ENCODE data around the gene KIF21B. TPM values are rescaled to one million over a fixed set of nuclear protein-coding genes. Genes with fewer than 3 reads are reported as not detected.
"Not testable (repeated sequence)": the region's sequence is repeated elsewhere in the genome, so short reads cannot be mapped to it uniquely, and the experiment has no call there.

The KIF21B gene
- total RNA-seq, 4 donors from 2014 or later = 3.2 to 40.4 (median 22.7) TPM

- intact Hi-C loops (cut with DNase I; ENCODE audit: low total_unique reads) = no loop called here
These were observed 84.6 kb downstream of the KIF21B start for GRCh38 chr1:200938955-200939354.

GRCh38 chr1:200935286-200935962 lies 88.1 kb downstream of the KIF21B start:
- intact Hi-C loops (cut with DNase I; ENCODE audit: low total_unique reads); H3K36me3 ChIP-seq; H3K27me3 ChIP-seq; H3K27ac ChIP-seq; H3K4me3 ChIP-seq; in situ Hi-C loops (cut with MboI; ENCODE audit: low pct_ligation_motif_present in 1 of 4, low pct_unique_long_range_greater_than_20kb in 1 of 4, low sequenced_read_pairs in 3 of 4); H3K9me3 ChIP-seq; DNase-seq; H3K4me1 ChIP-seq: not testable (repeated sequence)
- WGBS, 2 donors (ENCODE audit: low coverage in 1 of 2) = 82 to 90% methylated on average over 6 to 18 of the region's 18 CpGs

More at GRCh38 chr1:200938955-200939354, 84.6 kb downstream of the KIF21B start:
- Histone ChIP-seq H3K27ac (no peak overlapping the region), H3K36me3 (no peaks in the 10 kb centered on the region), H3K9me3 (no peaks in the 10 kb centered on the region), H3K4me1 (no peaks in the 10 kb centered on the region), H3K4me3 (no peak overlapping the region), H3K27me3 (no peaks in the 10 kb centered on the region)
- WGBS, 2 donors (ENCODE audit: low coverage in 1 of 2) = 56 to 60% methylated on average over 3 to 4 of the region's 4 CpGs
- DNase-seq = no peak
- TF ChIP-seq POLR2AphosphoS5 (IDR thresholded peaks at IDR 0.05) = no peak
- no peak for TF ChIP-seq EP300 (IDR thresholded peaks at IDR 0.05; ENCODE audit: low read depth)
- in situ Hi-C loops (cut with MboI; ENCODE audit: low pct_ligation_motif_present in 1 of 4, low pct_unique_long_range_greater_than_20kb in 1 of 4, low sequenced_read_pairs in 3 of 4) = no loop called here

- TF ChIP-seq EP300 (IDR thresholded peaks at IDR 0.05; ENCODE audit: low read depth) (no peak), POLR2A (IDR thresholded peaks at IDR 0.05) (no peak), CTCF (IDR thresholded peaks at IDR 0.05) (no peak), POLR2AphosphoS5 (IDR thresholded peaks at IDR 0.05) (no peak)
- Histone ChIP-seq H3K36me3 (no peaks in the 10 kb centered on the region), H3K27ac (no peak overlapping the region), H3K4me3 (no peak overlapping the region), H3K9me3 (no peaks in the 10 kb centered on the region), H3K27me3 (no peaks in the 10 kb centered on the region), H3K4me1 (no peaks in the 10 kb centered on the region)
- 90 to 92% methylated on average over 7 to 13 of the region's 13 CpGs for WGBS, 2 donors (ENCODE audit: low coverage in 1 of 2)
- DNase-seq = no peak
- in situ Hi-C loops (cut with MboI; ENCODE audit: low pct_ligation_motif_present in 1 of 4, low pct_unique_long_range_greater_than_20kb in 1 of 4, low sequenced_read_pairs in 3 of 4) = no loop called here
- intact Hi-C loops (cut with DNase I; ENCODE audit: low total_unique reads) = no loop called here
These were observed 88.8 kb downstream of the KIF21B start for GRCh38 chr1:200934676-200935245.

- H3K9me3 ChIP-seq = no peaks in the 10 kb centered on the region
- H3K27me3 ChIP-seq = no peaks in the 10 kb centered on the region
- TF ChIP-seq POLR2A (IDR thresholded peaks at IDR 0.05) (no peak), EP300 (IDR thresholded peaks at IDR 0.05; ENCODE audit: low read depth) (no peak)
- H3K4me3 ChIP-seq = no peak overlapping the region
- in situ Hi-C loops (cut with MboI; ENCODE audit: low pct_ligation_motif_present in 1 of 4, low pct_unique_long_range_greater_than_20kb in 1 of 4, low sequenced_read_pairs in 3 of 4) = no loop called here
- no peak for DNase-seq
- intact Hi-C loops (cut with DNase I; ENCODE audit: low total_unique reads) = no loop called here
- 93 to 100% methylated on average over 1 to 2 of the region's 2 CpGs for WGBS, 2 donors (ENCODE audit: low coverage in 1 of 2)
- H3K27ac ChIP-seq = no peak overlapping the region
- peaks cover 0 to 6% (median 0%) of the 10 kb centered on the region in 4 donors for H3K4me1 ChIP-seq
- H3K36me3 ChIP-seq = no peaks in the 10 kb centered on the region
These were observed 91.7 kb downstream of the KIF21B start for GRCh38 chr1:200931776-200932175.

- DNase-seq; H3K27me3 ChIP-seq; H3K36me3 ChIP-seq; in situ Hi-C loops (cut with MboI; ENCODE audit: low pct_ligation_motif_present in 1 of 4, low pct_unique_long_range_greater_than_20kb in 1 of 4, low sequenced_read_pairs in 3 of 4); H3K4me3 ChIP-seq; H3K9me3 ChIP-seq; intact Hi-C loops (cut with DNase I; ENCODE audit: low total_unique reads); H3K4me1 ChIP-seq: not testable (repeated sequence)
- 85 to 100% methylated on average over 4 to 8 of the region's 8 CpGs for WGBS, 2 donors (ENCODE audit: low coverage in 1 of 2)
- H3K27ac ChIP-seq = peak overlapping the region in 1 of 4 donors; percentile 45
These were observed 93.2 kb downstream of the KIF21B start for GRCh38 chr1:200930285-200930684.

- in situ Hi-C loops (cut with MboI; ENCODE audit: low pct_ligation_motif_present in 1 of 4, low pct_unique_long_range_greater_than_20kb in 1 of 4, low sequenced_read_pairs in 3 of 4) = no loop called here
- Histone ChIP-seq H3K27ac (peak overlapping the region in 2 of 4 donors; percentile 4 to 45), H3K36me3 (no peaks in the 10 kb centered on the region), H3K4me1 (peaks cover 0 to 6% (median 0%) of the 10 kb centered on the region in 4 donors), H3K27me3 (no peaks in the 10 kb centered on the region), H3K9me3 (no peaks in the 10 kb centered on the region), H3K4me3 (no peak overlapping the region)
- TF ChIP-seq POLR2AphosphoS5 (IDR thresholded peaks at IDR 0.05) (no peak), CTCF (IDR thresholded peaks at IDR 0.05) (no peak), POLR2A (IDR thresholded peaks at IDR 0.05) (no peak), EP300 (IDR thresholded peaks at IDR 0.05; ENCODE audit: low read depth) (no peak)
- intact Hi-C loops (cut with DNase I; ENCODE audit: low total_unique reads) = no loop called here
- peak; percentile 13 for DNase-seq
- WGBS, 2 donors (ENCODE audit: low coverage in 1 of 2) = 61 to 100% methylated on average over 1 to 4 of the region's 4 CpGs
These were observed 93.8 kb downstream of the KIF21B start for GRCh38 chr1:200929530-200930278.
